ENCODE results near the gene TAOK1. TPM values are rescaled to one million over a fixed set of nuclear protein-coding genes. Genes with fewer than 3 reads are reported as not detected.

Gene TAOK1
- total and polyA plus RNA-seq, 10 of the 15 experiments (the other 5 are each of a cell fraction or from before 2014, with no cell fraction given) = 2.0 to 27.1 (median 11.8) TPM

GRCh38 chr17:29357232-29357631, 32.9 kb upstream of the TAOK1 start:
- CTCF ChIA-PET = interaction anchor here (0.9 to 5.7 kb wide), 4 partner anchors 13 to 208 kb away, joined by 3 to 33 read pairs (median 4); no protein-coding TSS in a partner anchor
- in situ Hi-C loops (cut with MboI) = no loop called here

More at GRCh38 chr17:29357232-29357631, 32.9 kb upstream of the TAOK1 start:
- Histone ChIP-seq H3K36me3 (ENCODE audit: control insufficient read depth in 2 of 2, insufficient read depth in 2 of 2, low read length in 1 of 2) (no peaks in the 10 kb centered on the region), H3K27ac (ENCODE audit: control insufficient read depth, insufficient read depth) (no peak overlapping the region), H3K4me1 (ENCODE audit: control insufficient read depth, insufficient read depth, low read length) (peaks cover 7% of the 10 kb centered on the region; the same call in 1 of the 2 replicates), H3K4me3 (no peak overlapping the region), H3K9ac (ENCODE audit: control insufficient read depth, insufficient read depth, low read length) (no peak overlapping the region), H4K20me1 (ENCODE audit: control insufficient read depth, insufficient read depth) (no peaks in the 10 kb centered on the region), H3K79me2 (ENCODE audit: control insufficient read depth, insufficient read depth, low read length) (no peaks in the 10 kb centered on the region), H3K27me3 (replicated peaks in 1 of 2; ENCODE audit: control insufficient read depth in 2 of 2, insufficient read depth in 2 of 2, low read length in 1 of 2) (no peaks in the 10 kb centered on the region), H3K9me3 (replicated peaks; ENCODE audit: control insufficient read depth, insufficient read depth, low read length) (no peaks in the 10 kb centered on the region), H3K4me2 (ENCODE audit: control insufficient read depth, insufficient read depth) (no peak overlapping the region), H2AFZ (ENCODE audit: control insufficient read depth, low read depth, low read length) (peak overlapping the region; percentile 7; the same call in 1 of the 2 replicates)
- intact Hi-C loops (cut with micrococcal nuclease; ENCODE audit: unreplicated experiment) = no loop called here
- ChIA-PET SMC1A (ENCODE audit: uncharacterized antibody, unreplicated experiment) (interaction anchor here (1.0 to 1.8 kb wide), 3 partner anchors 12 to 207 kb away, joined by 3 to 5 read pairs (median 4); no protein-coding TSS in a partner anchor), POLR2A (no interaction called here), RAD21 (ENCODE audit: unreplicated experiment) (no interaction called here)
- no peak for TF ChIP-seq RELA (IDR thresholded peaks at IDR 0.05; ENCODE audit: borderline replicate concordance, partially characterized antibody)
- no peak for TF ChIP-seq SUPT20H (IDR thresholded peaks at IDR 0.05; ENCODE audit: borderline replicate concordance, control insufficient read depth, low read depth, low read length)
- TF ChIP-seq POU2F2 (IDR thresholded peaks at IDR 0.05; ENCODE audit: borderline replicate concordance, low read depth, low read length) = no peak
- TF ChIP-seq, protein P1, sequence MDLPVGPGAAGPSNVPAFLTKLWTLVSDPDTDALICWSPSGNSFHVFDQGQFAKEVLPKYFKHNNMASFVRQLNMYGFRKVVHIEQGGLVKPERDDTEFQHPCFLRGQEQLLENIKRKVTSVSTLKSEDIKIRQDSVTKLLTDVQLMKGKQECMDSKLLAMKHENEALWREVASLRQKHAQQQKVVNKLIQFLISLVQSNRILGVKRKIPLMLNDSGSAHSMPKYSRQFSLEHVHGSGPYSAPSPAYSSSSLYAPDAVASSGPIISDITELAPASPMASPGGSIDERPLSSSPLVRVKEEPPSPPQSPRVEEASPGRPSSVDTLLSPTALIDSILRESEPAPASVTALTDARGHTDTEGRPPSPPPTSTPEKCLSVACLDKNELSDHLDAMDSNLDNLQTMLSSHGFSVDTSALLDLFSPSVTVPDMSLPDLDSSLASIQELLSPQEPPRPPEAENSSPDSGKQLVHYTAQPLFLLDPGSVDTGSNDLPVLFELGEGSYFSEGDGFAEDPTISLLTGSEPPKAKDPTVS (IDR thresholded peaks at IDR 0.05; ENCODE audit: low read depth, low read length) = no peak
- TF ChIP-seq BRCA1 (IDR thresholded peaks at IDR 0.05; ENCODE audit: low read depth, low read length) = no peak
- no peak for TF ChIP-seq GABPA (IDR thresholded peaks at IDR 0.05; ENCODE audit: low read depth)
- TF ChIP-seq, protein P2, sequence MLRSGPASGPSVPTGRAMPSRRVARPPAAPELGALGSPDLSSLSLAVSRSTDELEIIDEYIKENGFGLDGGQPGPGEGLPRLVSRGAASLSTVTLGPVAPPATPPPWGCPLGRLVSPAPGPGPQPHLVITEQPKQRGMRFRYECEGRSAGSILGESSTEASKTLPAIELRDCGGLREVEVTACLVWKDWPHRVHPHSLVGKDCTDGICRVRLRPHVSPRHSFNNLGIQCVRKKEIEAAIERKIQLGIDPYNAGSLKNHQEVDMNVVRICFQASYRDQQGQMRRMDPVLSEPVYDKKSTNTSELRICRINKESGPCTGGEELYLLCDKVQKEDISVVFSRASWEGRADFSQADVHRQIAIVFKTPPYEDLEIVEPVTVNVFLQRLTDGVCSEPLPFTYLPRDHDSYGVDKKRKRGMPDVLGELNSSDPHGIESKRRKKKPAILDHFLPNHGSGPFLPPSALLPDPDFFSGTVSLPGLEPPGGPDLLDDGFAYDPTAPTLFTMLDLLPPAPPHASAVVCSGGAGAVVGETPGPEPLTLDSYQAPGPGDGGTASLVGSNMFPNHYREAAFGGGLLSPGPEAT (IDR thresholded peaks at IDR 0.05; ENCODE audit: low read depth) = no peak
- no peak for TF ChIP-seq CHD1 (IDR thresholded peaks at IDR 0.05; ENCODE audit: low read depth, low read length)
- no peak for TF ChIP-seq GATAD2B (conservative IDR thresholded peaks at IDR 0.05; ENCODE audit: low read depth)
- TF ChIP-seq RB1 (IDR thresholded peaks at IDR 0.05; ENCODE audit: borderline replicate concordance) = no peak
- TF ChIP-seq NKRF (conservative IDR thresholded peaks at IDR 0.05) = no peak
- TF ChIP-seq RUNX3 (IDR thresholded peaks at IDR 0.05; ENCODE audit: low read length) = no peak
- no peak for TF ChIP-seq BACH1 (IDR thresholded peaks at IDR 0.05; ENCODE audit: borderline replicate concordance)
- no peak for DNase-seq (ENCODE audit: low read depth, low spot score)
- 100% methylated on average over 2 of the region's 2 CpGs for WGBS (ENCODE audit: insufficient coverage, insufficient replicate concordance, low lambda C conversion rate, missing lambda C conversion rate)
- no peak for ATAC-seq
- no peak for FAIRE-seq
- BruUV-seq (replicated peaks) = no TSS peak

Data from GM12878 (cell line).